Natural killer cell treated with Interleukin-12 subunit alpha and Interleukin-12 subunit beta and Interleukin-15 and Interleukin-18, amount 100 ng/mL, for 72 hours (primary cell): Measurements from ENCODE around the gene MIF4GD. TPM values are rescaled to one million over a fixed set of nuclear protein-coding genes. Genes with fewer than 3 reads are reported as not detected.

Source experiments
- ATAC-seq, 2 donors: fragments of 150-1000 bp; cut with Tn5 transposase in 1 of 2; sonication (Bioruptor Pico), chemical (Tn5 transposase) in 1 of 2; 2 replicates each; pipeline ENCODE4 v1.10.0; 2021
- DNase-seq: peaks from one replicate; pipeline ENCODE4 v3.0.0; 2022; ENCODE audit warnings: low spot score
- H3K27ac Mint-ChIP-seq, 2 donors: 1 replicate in 1 of 2; 2 replicates in 1 of 2; pipeline ENCODE4 v1.8.0; 2022; ENCODE audit warnings: mixed read lengths in 2 of 2, mild to moderate bottlenecking in 1 of 2, moderate library complexity in 1 of 2
- H3K27me3 Mint-ChIP-seq, 2 donors: 1 replicate in 1 of 2; 2 replicates in 1 of 2; pipeline ENCODE4 v1.8.0; 2022; ENCODE audit warnings: mixed read lengths in 2 of 2
- H3K36me3 Mint-ChIP-seq: one replicate; pipeline ENCODE4 v1.8.0; 2022; ENCODE audit warnings: mixed read lengths
- H3K4me1 Mint-ChIP-seq, 2 donors: 1 replicate in 1 of 2; 2 replicates in 1 of 2; pipeline ENCODE4 v1.8.0; 2022; ENCODE audit warnings: low read depth in 2 of 2, mixed read lengths in 2 of 2, mild to moderate bottlenecking in 1 of 2
- H3K4me3 Mint-ChIP-seq: one replicate; pipeline ENCODE4 v1.8.0; 2022; ENCODE audit warnings: mixed read lengths
- H3K9me3 Mint-ChIP-seq: 2 replicates; pipeline ENCODE4 v1.8.0; 2022; ENCODE audit warnings: mixed read lengths
- total RNA-seq, 2 donors: library from RNA; stranded (reverse); gene quantifications; one replicate each; pipeline ENCODE4 v1.2.3, GENCODE V29; 2022

MIF4GD gene
- total RNA-seq, 2 donors from 2014 or later: 32.3 to 35.2 TPM

DNA sequence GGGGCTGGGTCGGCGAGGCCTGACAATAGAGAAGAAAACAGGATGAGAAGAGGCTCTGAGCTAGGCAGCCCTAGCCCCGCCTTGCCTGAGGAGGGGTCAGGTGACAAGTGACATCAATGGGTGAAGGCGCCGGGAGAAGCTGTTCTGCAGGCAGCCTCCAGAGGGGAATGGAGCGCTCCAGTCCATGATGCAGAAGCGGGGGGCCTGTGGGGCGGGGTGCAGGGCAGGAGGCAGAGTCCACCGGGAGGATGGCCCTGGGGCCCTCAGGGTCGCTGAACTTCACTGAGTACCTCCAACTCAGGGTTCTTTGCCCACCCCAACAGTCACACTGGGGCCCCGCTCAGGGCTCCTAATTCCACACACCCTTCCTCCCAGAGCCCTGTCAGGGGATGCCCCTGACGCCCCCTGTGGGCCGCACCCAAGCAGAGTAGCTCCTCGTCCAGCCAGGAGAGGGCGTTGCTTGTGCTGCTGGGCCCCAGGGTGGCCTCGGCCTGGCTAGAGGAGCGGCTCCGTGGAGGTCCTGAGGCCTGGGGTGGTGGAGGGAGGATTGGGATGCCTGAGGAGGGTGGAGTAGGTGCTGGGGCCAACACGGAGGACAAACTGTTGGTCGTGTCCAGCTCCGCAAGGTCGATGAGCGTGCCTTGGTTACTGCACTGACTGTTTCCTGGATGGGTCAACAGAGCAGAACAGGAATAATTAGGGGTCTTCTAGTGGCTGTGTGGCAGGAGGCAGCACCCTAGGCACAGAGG, 30.5 kb downstream of the MIF4GD start:
- Mint-ChIP-seq H3K27me3 (no peaks in the 10 kb centered on the region), H3K4me1 (peaks cover 20 to 42% of the 10 kb centered on the region in 2 donors), H3K4me3 (no peak overlapping the region), H3K27ac (peak overlapping the region in 1 of 2 donors; percentile 17), H3K36me3 (peaks cover 6% of the 10 kb centered on the region), H3K9me3 (no peaks in the 10 kb centered on the region)
- no peak for DNase-seq
- peak in 1 of 2 donors; percentile 49 for ATAC-seq

DNA sequence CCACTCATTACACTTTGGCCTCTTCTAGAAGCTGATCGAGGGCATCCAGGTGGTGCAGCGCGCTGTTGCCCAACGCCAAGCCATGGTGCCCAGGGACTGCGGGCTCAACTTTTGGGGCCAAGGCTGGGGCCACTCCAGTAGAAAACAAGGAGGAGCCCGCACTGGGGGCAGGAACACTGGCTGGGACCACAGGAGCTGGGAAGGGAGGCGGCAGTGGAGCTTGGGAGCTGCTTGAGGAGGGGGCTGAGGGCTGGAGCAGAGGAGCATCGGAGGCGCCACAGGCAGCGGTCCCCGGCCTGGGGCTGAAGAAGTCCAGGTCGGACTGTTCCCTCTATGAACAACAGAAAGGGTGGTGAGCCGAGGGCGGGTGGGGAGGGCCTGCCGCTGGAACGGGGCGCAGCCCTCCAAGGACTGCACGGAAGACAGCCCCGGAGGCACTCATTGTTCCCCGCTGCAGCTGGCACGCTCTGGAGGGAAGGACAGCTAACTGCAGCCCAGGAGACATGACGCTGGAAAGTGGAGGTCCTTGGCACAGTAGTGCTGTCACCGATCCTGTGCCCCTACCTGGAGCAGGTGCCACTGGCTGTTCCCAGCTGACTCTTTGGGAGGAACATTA, 31.1 kb downstream of the MIF4GD start:
- Mint-ChIP-seq H3K27ac (peak overlapping the region in 1 of 2 donors; percentile 17), H3K4me3 (no peak overlapping the region), H3K4me1 (peaks cover 20 to 42% of the 10 kb centered on the region in 2 donors), H3K36me3 (peaks cover 10% of the 10 kb centered on the region), H3K9me3 (no peaks in the 10 kb centered on the region), H3K27me3 (no peaks in the 10 kb centered on the region)
- DNase-seq: no peak
- no peak for ATAC-seq

DNA sequence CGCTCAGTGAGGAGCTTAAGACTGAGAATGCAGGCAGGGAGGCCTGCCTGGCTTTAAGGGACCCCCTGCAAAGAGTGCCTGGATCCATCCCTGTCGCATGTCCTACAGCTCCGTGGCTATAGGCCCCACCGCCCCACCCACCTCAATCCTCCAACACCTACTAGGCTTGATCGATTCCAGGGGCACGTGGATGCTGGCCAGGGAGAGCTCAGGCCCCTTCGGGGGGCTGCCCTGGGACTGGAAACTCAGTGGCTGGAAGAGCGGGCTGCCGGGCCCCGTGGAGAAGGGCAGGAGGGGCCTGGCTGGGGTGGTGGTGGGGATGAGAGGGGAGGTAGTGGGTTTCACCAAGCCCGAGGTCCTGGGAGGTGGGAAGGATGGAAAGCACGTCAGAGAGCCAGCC, 31.8 kb downstream of the MIF4GD start:
- Mint-ChIP-seq H3K9me3 (no peaks in the 10 kb centered on the region), H3K27ac (peak overlapping the region; percentile 44 to 69), H3K4me3 (no peak overlapping the region), H3K36me3 (peaks cover 17% of the 10 kb centered on the region), H3K27me3 (no peaks in the 10 kb centered on the region), H3K4me1 (peaks cover 20 to 37% of the 10 kb centered on the region in 2 donors)
- ATAC-seq: no peak
- DNase-seq: no peak

DNA sequence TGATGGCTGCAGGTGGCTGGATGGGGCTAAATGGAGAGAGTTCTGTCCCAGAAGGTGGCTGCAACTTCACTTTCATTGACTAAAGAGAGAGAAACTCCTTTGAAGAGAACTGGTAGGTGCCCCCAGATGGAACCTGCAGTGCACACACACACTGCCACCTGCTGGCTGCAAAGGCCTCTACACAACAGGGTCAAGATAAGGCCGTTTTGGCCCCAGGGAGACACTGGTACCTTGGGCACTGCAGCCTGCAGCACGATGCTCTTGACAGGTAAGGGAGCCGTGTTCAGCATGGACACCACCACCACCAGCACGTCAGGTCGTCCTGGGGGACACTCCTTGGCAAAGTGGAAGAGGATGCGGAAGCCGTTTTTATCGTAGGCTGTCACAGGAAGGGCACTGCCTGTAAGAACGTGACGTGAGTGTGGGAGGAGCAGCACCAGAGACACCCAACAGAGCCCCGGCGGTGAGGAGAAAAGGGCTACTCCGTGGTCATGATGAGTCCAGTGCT, 32.3 kb downstream of the MIF4GD start:
- peak overlapping the region; percentile 44 to 69 for H3K27ac Mint-ChIP-seq
- H3K4me3 Mint-ChIP-seq: peak overlapping the region; percentile 34
- DNase-seq (peak; percentile 70), ATAC-seq (peak; percentile 67 to 70)
- H3K36me3 Mint-ChIP-seq: peaks cover 17% of the 10 kb centered on the region
- H3K4me1 Mint-ChIP-seq: peaks cover 20 to 33% of the 10 kb centered on the region in 2 donors
- no peaks in the 10 kb centered on the region for H3K27me3 Mint-ChIP-seq
- H3K9me3 Mint-ChIP-seq: no peaks in the 10 kb centered on the region

DNA sequence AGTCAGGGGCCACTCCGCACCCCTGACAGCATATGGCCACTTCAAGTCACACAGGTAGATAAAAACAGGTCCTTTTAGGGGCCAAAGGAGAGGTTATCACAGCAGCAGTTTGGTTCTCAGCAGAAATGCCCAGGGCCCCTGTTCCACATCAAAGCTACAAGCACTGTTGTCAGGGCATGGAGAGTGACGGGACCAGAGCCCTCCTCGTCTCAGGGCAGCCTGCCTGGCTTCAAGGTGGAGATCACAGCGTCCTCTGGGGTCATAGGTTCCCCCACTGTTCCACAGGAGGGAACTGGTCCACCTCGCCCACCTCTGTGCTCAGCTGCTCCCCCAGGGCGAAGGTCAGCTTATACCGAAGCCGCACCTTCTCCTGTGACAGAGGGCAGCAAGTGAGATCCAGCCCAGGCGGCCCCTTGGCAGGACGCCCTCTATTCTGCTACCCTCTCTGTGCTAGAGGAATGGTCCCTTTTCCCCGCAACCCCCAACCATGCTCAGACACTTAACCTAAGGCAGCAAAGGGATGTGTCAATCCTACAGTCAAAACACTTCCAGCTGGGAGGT, 32.9 kb downstream of the MIF4GD start:
- Mint-ChIP-seq H3K9me3 (no peaks in the 10 kb centered on the region), H3K4me1 (peaks cover 15 to 27% of the 10 kb centered on the region in 2 donors), H3K36me3 (peaks cover 17% of the 10 kb centered on the region), H3K4me3 (no peak overlapping the region), H3K27me3 (no peaks in the 10 kb centered on the region), H3K27ac (no peak overlapping the region)
- DNase-seq (no peak), ATAC-seq (no peak)

DNA sequence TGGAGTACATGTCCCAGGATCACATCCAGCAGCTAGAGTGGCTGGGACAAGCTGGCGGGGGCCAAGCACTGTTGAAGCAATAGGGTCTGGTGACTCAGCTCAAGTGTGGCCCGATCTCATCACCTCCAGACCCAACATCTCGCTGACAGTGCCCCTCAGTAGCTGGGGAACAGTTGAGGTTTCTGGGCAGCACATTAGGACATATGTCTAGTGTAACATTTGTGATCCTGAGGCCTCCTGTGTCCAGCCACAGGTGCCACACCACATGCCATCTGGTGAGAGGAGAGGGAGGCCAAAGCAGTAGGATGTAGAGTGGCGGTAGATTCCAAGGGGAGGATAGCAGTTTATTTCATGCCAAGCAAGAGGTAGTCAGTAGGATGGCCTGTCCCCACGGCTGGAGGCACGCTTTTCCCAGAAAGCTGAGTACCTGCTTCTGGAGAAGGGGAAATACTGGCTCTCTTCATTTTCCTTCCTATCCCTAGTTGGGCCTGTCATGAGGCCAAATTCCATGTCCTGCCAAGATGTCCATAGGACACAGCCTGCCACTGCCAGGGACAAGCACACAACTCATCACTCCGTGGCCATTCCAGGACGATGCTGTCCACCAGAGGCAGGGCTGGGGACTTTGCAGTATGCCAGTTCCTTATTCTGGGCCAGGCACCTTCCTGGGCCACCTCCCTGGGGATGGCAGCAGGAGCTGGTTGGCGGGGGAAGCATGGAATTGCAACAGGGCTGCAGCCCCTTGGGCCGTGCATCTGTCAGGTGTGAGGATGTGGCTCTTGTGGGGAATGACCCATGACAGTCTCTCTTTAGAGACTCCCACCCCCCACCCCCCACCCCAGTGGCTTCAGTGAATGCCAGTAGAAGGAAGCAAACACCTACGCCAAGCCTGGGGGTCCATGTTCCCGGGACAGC, 33.7 kb downstream of the MIF4GD start:
- ATAC-seq (no peak), DNase-seq (no peak)
- no peak overlapping the region for H3K27ac Mint-ChIP-seq
- no peak overlapping the region for H3K4me3 Mint-ChIP-seq
- H3K27me3 Mint-ChIP-seq: no peaks in the 10 kb centered on the region
- no peaks in the 10 kb centered on the region for H3K9me3 Mint-ChIP-seq
- H3K36me3 Mint-ChIP-seq: peaks cover 19% of the 10 kb centered on the region
- peaks cover 7 to 20% of the 10 kb centered on the region in 2 donors for H3K4me1 Mint-ChIP-seq

DNA sequence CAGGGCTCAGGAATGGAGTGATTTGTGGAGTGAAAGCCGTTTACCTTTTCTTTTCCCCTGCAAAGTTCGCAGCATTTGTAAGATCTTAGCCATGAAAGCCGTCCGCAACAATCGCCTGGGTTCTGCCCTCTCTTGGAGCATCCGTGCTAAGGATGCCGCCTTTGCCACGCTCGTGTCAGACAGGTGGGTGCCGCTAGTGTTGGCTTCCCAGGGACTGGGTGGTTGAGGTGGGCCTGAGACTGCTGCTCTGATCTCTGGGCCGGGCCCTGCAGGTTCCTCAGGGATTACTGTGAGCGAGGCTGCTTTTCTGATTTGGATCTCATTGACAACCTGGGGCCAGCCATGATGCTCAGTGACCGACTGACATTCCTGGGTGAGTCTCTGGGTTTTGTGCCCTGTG, 38.2 kb downstream of the MIF4GD start:
- H3K4me1 Mint-ChIP-seq: no peaks in the 10 kb centered on the region
- no peaks in the 10 kb centered on the region for H3K9me3 Mint-ChIP-seq
- H3K36me3 Mint-ChIP-seq: peaks cover 16% of the 10 kb centered on the region
- no peak overlapping the region for H3K27ac Mint-ChIP-seq
- ATAC-seq (no peak), DNase-seq (no peak)
- no peak overlapping the region for H3K4me3 Mint-ChIP-seq
- no peaks in the 10 kb centered on the region for H3K27me3 Mint-ChIP-seq

DNA sequence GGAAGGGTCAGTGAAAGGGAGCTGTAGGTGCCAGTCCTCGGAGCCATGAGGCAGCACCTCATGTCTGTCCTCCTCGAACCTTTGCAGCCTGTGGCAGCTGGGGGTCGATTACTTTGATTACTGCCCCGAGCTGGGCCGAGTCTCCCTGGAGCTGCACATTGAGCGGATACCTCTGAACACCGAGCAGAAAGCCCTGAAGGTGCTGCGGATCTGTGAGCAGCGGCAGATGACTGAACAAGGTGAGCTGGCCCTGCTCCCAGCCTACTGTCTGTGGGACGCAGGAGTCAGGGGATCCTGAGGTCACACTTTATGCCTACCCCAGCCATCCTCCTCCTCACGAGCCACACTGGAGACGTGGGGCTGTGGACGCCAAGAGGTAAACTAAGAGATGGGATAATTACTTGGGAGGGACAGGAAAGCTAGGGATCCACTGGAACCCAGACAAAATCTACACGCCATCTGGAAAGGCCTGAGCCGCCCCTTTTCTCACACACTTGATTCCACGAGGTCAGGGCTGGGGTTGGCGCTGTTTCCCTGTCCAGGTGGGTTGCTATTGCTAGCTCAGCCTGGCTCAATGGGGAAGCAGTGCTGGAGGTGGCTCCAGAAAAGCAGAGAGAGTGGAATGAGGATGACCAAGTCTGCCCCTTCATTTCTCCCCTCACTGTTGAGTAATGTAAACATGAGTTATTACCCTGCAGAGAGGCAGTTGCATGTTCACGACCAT, 39.1 kb downstream of the MIF4GD start:
- no peak overlapping the region for H3K27ac Mint-ChIP-seq
- H3K36me3 Mint-ChIP-seq: peaks cover 16% of the 10 kb centered on the region
- H3K9me3 Mint-ChIP-seq: no peaks in the 10 kb centered on the region
- no peak overlapping the region for H3K4me3 Mint-ChIP-seq
- no peaks in the 10 kb centered on the region for H3K4me1 Mint-ChIP-seq
- DNase-seq (no peak), ATAC-seq (no peak)
- no peaks in the 10 kb centered on the region for H3K27me3 Mint-ChIP-seq

DNA sequence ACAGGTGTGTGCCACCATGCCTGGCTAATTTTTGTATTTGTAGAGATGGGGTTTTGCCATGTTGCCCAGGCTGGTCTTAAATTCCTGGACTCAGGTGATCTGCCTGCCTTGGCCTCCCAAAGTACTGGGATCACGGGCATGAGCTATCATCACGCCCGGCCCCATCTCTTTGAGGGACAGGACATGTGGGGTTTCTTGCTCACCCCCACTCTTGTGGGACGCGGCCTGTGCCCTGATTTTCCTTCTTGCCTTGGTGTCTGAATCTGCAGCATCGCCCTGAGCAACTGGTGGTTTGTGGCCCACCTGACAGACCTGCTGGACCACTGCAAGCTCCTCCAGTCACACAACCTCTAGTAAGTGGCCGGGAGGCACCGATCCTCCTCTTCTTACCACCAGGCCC, 40.0 kb downstream of the MIF4GD start:
- Mint-ChIP-seq H3K36me3 (peaks cover 16% of the 10 kb centered on the region), H3K4me3 (no peak overlapping the region), H3K4me1 (no peaks in the 10 kb centered on the region), H3K27me3 (no peaks in the 10 kb centered on the region), H3K27ac (no peak overlapping the region), H3K9me3 (no peaks in the 10 kb centered on the region)
- no peak for ATAC-seq
- DNase-seq: no peak

DNA sequence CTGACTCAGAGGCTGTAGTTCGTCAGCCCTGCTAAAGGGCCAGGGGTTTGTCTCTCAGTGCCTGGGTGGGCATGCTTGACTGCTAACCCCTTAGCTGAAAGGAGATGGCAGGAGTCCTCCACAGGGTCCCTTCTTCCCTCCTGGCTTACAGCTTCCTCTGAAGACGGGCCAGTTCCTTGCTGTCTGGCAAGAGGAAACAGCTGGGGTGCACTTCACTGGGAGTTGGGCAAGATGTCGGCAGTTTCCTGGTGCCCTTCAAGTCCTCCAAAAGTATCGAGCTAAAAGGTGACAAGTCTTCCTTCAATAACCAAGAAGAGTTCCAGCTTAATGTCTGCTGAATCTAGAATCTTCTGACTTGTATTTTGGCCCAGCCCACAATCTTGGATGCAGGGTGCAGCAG, 42.2 kb downstream of the MIF4GD start:
- no peak for DNase-seq
- H3K27me3 Mint-ChIP-seq: no peaks in the 10 kb centered on the region
- H3K9me3 Mint-ChIP-seq: no peaks in the 10 kb centered on the region
- ATAC-seq: no peak
- H3K4me1 Mint-ChIP-seq: no peaks in the 10 kb centered on the region
- no peak overlapping the region for H3K4me3 Mint-ChIP-seq
- H3K36me3 Mint-ChIP-seq: peaks cover 9% of the 10 kb centered on the region
- H3K27ac Mint-ChIP-seq: no peak overlapping the region

DNA sequence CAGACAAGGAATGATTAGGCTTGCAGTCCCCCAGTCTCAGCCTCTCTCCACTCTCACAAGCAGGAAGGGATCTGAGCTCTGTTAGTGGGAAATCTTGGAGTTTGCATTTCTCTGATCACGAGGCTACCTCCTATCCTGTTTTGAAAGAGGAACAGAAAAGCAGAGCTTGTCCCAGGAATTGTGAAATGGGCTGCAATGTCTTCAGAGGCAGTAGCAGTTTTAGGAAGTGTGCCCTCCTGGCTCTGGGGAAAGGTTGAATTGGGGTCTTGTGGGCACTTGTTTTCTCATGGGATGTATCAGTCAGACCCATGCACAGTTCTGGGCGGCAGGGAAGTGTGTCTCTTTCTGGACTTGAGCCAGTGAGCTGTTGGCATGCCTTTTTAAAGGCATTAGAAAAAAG, 42.7 kb downstream of the MIF4GD start:
- no peak overlapping the region for H3K4me3 Mint-ChIP-seq
- H3K27ac Mint-ChIP-seq: no peak overlapping the region
- ATAC-seq (no peak), DNase-seq (no peak)
- H3K36me3 Mint-ChIP-seq: peaks cover 9% of the 10 kb centered on the region
- H3K27me3 Mint-ChIP-seq: no peaks in the 10 kb centered on the region
- H3K9me3 Mint-ChIP-seq: no peaks in the 10 kb centered on the region
- no peaks in the 10 kb centered on the region for H3K4me1 Mint-ChIP-seq

DNA sequence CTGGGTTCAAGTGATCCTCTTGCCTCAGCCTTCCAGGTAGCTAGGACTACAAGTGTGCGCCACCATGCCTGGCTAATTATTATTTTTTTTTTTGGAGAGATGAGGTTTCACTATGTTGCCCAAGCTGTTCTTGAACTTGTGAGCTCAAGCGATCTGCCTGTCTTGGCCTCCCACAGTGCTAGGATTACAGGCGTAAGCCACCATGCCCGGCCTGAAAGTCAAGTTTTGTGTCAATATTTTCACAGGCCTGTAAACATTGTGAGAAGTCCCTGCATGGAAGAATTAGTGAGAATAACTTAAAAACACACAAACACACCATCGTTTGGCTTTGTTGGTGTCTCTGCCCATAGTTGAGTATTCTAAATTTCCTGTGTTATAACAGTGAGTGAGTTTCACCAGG, 43.3 kb downstream of the MIF4GD start:
- Mint-ChIP-seq H3K27me3 (no peaks in the 10 kb centered on the region), H3K9me3 (no peaks in the 10 kb centered on the region), H3K4me1 (no peaks in the 10 kb centered on the region), H3K27ac (no peak overlapping the region), H3K4me3 (no peak overlapping the region), H3K36me3 (peaks cover 9% of the 10 kb centered on the region)
- DNase-seq (no peak), ATAC-seq (no peak)

DNA sequence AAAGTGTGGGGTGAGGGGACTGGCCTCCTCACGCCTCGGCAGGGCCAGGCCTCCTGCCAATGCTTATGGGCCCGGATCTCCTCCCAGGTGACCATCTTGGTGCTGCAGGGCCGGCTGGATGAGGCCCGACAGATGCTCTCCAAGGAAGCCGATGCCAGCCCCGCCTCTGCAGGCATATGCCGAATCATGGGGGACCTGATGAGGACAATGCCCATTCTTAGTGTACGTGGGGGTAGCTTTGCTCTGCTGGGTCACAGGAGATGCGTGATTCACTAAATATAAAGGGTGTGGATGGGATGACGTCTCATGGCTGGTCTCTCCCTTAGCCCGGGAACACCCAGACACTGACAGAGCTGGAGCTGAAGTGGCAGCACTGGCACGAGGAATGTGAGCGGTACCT, 46.0 kb downstream of the MIF4GD start:
- Mint-ChIP-seq H3K36me3 (peaks cover 8% of the 10 kb centered on the region), H3K4me1 (peaks cover 0 to 5% of the 10 kb centered on the region in 2 donors), H3K27me3 (no peaks in the 10 kb centered on the region), H3K9me3 (no peaks in the 10 kb centered on the region), H3K4me3 (no peak overlapping the region), H3K27ac (no peak overlapping the region)
- DNase-seq (no peak), ATAC-seq (no peak)
